ENCODE measurements around the gene TMEM270.

- TF ChIP-seq RORB (CRISPR knock-in tag; IDR thresholded peaks at IDR 0.05) (no peak), TP53 (CRISPR knock-in tag; IDR thresholded peaks at IDR 0.05) (no peak), CTCF (IDR thresholded peaks at IDR 0.05) (no peak), RELA (CRISPR knock-in tag; IDR thresholded peaks at IDR 0.05; ENCODE audit: borderline replicate concordance) (no peak), MAX (CRISPR knock-in tag; IDR thresholded peaks at IDR 0.05) (no peak), CREB1 (CRISPR knock-in tag; IDR thresholded peaks at IDR 0.05) (no peak), ESRRA (CRISPR knock-in tag; IDR thresholded peaks at IDR 0.05; ENCODE audit: borderline replicate concordance) (no peak), FOXP1 (CRISPR knock-in tag; IDR thresholded peaks at IDR 0.05; ENCODE audit: borderline replicate concordance) (no peak), ZNF232 (CRISPR knock-in tag; IDR thresholded peaks at IDR 0.05) (no peak)
Observed at GRCh38 chr7:73840715-73841379, 20.1 kb upstream of the TMEM270 start.

All from WTC11 (cell line).